GM20000 (cell line): ENCODE data around the gene STIL.

Experiments
- DNase-seq: peaks from one replicate; pipeline ENCODE4 v3.0.0; 2012; ENCODE audit warnings: low spot score
- CTCF ChIP-seq: IDR thresholded peaks from 2 replicates; pipeline ENCODE4 v1.5.1; 2012; ENCODE audit warnings: mild to moderate bottlenecking, control low read depth; ENCODE audit errors: extremely low read depth, missing control alignments

Gene STIL

GRCh38 chr1:47223174-47223920 is 90.6 kb downstream of the STIL start:
- TF ChIP-seq CTCF, result no peak

GRCh38 chr1:47222476-47222875 is 91.5 kb downstream of the STIL start:
- DNase-seq, result no peak
- TF ChIP-seq CTCF, result no peak

More at GRCh38 chr1:47223174-47223920, 90.6 kb downstream of the STIL start:
- no peak for DNase-seq

GRCh38 chr1:47219590-47220220 is 94.2 kb downstream of the STIL start:
- no peak for TF ChIP-seq CTCF

GRCh38 chr1:47219001-47219400 is 94.9 kb downstream of the STIL start:
- TF ChIP-seq CTCF, result no peak
- no peak for DNase-seq

More at GRCh38 chr1:47219590-47220220, 94.2 kb downstream of the STIL start:
- no peak for DNase-seq

GRCh38 chr1:47216278-47217059 is 97.5 kb downstream of the STIL start:
- no peak for TF ChIP-seq CTCF
- DNase-seq, result no peak

GRCh38 chr1:47215713-47216112 is 98.2 kb downstream of the STIL start:
- no peak for TF ChIP-seq CTCF
- no peak for DNase-seq

- DNase-seq, result no peak
- no peak for TF ChIP-seq CTCF
Measured at GRCh38 chr1:47214549-47214948, 99.4 kb downstream of the STIL start.
